Activated gamma-delta T cell treated with anti-CD3 and anti-CD28 coated beads, Interleukin-2, amount 50 U/mL, for 16 hours (primary cell): ENCODE measurements around the gene SMCP.

Experiments
- DNase-seq: peaks from one replicate; pipeline ENCODE4 v3.0.0-alpha.2; 2020; ENCODE audit warnings: low read depth

Gene SMCP, protein sequence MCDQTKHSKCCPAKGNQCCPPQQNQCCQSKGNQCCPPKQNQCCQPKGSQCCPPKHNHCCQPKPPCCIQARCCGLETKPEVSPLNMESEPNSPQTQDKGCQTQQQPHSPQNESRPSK

DNA sequence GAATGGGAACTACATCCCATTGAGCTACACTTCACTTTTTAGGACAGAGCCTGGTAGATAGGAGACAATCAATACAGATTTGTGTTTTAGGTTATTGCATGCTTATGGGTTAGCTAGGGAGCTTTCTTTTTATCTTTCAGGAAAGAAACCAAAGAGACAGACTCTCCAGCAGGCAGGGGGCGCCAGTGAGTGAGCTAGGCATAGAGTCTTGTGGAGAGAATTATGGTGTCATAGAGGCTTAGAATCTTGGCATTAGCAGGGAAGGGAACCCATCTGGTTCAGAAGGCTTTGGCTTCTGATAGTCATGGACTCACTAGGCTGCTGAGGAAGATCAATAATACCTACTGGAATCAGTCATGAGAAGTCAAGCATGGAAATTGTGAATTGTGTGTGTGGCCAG lies at the start of gene SMCP:
Gene SMCP (plus strand): TSS at position 281 of the 400 bp plus-strand sequence. CDS start 6,101 bp downstream, outside the sequence.
- no peak for DNase-seq

GRCh38 chr1:152836870-152837269 lies 41.3 kb upstream of the SMCP start:
- DNase-seq = no peak

- no peak for DNase-seq
Measured at GRCh38 chr1:152842556-152842955, 35.6 kb upstream of the SMCP start, which contains the start of gene LCE6A. Gene LCE6A (plus strand): TSS chr1:152842856. CDS start chr1:152843521, 665 bp downstream.

DNA sequence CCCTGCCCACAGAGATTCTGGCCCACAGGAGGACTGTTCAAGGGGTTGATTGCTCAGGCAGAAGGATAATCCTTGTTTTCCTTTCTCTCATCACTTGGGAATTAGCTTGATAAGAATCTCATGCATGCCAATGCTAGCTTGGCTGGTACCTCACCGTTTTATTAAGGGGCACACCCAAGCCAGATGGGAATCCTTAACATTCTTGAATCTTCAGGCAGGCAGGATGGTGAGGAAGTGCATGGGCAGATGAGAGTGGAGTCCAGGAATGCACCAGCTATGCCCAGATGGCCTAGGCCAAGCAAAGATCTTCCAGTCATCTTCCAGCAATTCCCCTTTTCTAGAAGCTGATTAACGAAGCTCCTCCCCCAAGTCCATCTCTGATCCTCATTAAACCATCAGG lies 22.5 kb upstream of the SMCP start:
- no peak for DNase-seq

- no peak for DNase-seq
Measured at GRCh38 chr1:152858062-152858461, 20.1 kb upstream of the SMCP start.

- DNase-seq = no peak
Measured at GRCh38 chr1:152859696-152860095, 18.4 kb upstream of the SMCP start, which contains the start of gene LCE7A. Gene LCE7A (plus strand): TSS chr1:152859996. CDS start chr1:152860698, 702 bp downstream.

DNA sequence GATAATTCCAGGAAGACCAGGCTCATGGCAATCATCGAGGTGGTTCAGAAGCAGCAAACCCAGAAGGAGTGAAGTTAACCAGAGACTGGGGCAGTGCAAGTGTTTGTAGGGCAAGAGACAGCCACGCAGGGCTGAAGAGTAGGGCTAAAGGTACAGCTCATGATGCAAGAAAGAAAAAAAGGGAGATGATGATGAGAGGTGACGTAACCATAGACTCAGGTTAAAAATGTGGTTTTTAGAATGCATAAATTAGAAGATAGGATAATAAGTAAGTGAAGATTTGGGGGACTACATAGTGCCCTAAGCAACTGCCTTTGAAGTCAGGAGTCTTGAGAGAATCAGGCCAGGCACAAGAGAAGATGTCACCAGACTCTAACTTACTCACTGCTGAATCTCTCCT lies 18.0 kb upstream of the SMCP start:
- DNase-seq = no peak

DNA sequence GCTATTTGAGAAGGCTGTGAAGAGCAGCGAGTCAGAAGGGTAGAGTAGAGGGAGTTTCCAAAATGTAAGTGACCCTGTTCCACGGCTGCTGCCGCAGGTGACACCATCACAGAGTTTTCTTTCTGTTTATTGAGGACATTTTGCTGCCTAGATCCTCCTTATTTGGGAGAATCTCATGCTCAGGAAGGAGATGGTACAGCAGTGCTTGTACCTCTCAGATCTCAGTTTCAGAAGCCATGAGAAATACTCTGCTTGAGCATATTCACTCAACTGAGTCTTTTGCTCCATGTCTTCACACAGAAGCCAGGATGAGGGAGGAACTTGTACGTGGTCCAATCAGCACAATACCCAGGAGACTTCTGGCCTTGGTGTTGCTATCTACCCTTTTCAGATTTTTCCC lies 16.7 kb upstream of the SMCP start:
- no peak for DNase-seq

DNA sequence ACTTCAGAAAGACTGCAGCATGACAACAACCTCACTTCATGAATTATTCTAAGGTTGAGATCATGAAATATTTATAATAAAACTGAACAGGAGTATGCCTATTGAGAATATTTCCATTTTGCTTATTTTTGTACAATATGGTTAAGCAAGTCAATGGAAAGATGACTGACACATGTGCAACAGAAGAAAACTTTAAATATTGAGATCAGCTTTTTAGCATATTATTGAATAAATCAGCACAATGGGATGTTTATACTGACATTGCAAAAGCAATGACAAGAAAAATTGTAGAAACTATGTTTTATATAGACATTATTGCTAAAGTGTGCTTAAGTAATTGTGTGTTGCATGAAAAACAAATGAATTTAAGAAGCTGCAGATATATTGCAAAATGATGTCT lies 13.7 kb upstream of the SMCP start:
- no peak for DNase-seq

GRCh38 chr1:152866321-152866720 lies 11.8 kb upstream of the SMCP start:
- no peak for DNase-seq

GRCh38 chr1:152869808-152870419 lies 8.2 kb upstream of the SMCP start:
- DNase-seq = peak; percentile 17

GRCh38 chr1:152870831-152871730 lies 7.0 kb upstream of the SMCP start:
- DNase-seq = no peak

GRCh38 chr1:152871731-152872126 lies 6.4 kb upstream of the SMCP start:
- DNase-seq = no peak

- DNase-seq = no peak
Measured at GRCh38 chr1:152873495-152873894, 4.6 kb upstream of the SMCP start.

DNA sequence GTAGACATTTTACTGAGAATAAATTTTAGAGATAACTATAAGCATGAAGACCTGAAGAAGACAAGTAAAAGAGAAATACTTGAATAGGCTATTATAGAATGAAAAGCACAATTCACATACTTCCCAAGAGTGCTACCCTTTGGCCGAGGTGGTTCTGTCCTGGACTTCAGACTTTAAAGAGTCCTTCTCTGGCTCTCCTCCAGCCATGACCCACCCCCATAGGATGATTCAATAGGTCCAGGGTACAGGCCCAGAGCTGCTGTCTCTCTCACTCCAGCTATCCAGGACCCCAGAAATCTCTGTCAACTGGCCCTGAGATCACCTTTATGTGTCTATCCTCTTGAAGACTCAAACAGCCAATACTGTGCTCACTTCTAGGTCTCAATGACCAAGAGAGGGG lies 1.3 kb upstream of the SMCP start:
- DNase-seq = no peak

DNA sequence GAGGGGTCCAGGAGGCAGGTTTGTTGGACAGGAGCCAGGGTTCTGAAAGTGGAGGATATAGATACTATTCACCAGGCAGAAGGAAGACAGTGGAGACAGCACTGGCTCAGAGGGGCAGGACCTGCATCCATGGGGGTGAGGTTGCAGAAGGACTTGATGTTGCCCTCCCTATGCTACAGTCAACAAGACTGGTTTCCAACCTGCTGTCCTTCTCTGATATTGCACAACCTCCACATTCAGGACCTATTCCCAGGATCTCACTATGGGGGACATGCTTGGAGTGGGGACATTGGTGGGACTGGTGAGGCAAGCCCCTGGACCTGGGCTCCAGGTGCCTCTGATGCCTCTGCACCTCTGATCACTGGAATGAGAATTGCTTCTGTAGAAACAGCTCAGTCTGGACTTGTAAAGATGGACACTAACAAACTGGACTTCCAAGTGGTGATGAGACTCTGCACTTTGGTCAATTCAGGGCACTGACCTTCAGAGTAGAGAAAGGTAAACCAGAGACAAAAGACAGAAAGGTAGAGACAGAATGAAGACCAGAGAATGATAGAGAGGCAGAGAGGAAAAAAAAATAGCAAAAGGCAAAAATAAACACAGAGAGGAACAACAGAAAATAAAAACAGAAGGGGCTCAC lies 1.6 kb downstream of the SMCP start:
- DNase-seq = no peak

DNA sequence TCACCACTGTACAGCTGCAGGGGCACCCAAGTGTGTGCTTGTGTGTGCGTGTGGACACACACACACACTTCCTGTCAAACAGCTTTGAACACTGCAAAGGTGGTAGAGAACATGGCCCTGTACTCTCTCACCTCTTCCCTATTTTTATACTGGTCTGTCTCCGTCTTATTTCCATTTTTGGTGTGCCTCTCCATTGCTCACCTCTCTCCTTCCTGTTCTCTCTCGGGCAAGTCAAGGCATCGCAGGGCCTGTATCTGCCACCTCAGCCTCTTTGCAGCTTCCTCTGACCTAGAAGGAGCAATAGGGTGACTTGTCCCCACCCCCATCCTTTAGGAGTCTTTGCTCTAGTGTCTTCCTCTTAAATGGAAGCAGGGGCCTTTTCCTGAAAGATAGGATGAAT lies 2.2 kb downstream of the SMCP start:
- no peak for DNase-seq

- DNase-seq = no peak
Measured at GRCh38 chr1:152880907-152881306, 2.8 kb downstream of the SMCP start.

GRCh38 chr1:152884085-152884484 lies 6.0 kb downstream of the SMCP start:
- DNase-seq = no peak

- DNase-seq = no peak
Measured at GRCh38 chr1:152884506-152884905, 6.4 kb downstream of the SMCP start.

DNA sequence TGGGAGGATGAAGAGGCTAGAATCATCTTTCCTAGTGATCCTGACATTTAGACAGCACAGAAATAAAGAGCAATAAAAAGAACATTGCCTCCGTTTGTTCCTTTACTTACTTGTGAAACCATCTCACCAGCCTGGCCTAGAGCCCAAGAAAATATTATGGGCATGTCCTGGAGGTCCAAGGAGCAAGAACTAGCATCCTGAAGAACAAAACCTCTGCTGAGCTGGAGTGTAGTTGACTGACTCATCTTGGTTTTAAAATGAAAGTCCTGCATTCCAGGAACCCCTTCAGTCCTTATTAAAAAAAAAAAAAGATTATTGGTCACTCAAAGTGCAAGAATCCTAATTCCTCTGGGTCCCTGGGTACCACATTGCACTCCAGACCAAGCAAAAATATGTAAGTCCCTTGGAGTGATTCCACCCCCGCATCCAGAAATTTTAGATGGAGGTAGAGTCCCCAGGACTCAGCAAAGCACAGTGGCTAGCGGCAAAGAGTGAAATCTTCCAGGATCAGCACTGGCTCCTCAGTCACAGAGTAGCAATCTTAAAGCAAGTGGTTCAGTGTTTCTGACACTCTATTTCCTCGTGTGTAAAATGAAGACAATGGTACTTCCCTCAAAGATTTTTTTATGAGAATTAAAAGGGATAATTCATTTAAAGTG lies 7.0 kb downstream of the SMCP start:
- DNase-seq = no peak

GRCh38 chr1:152886085-152886484 lies 8.0 kb downstream of the SMCP start:
- no peak for DNase-seq
